Sigmoid colon (tissue), 4 donors: ENCODE measurements around the gene RB1.

Source experiments
- EP300 ChIP-seq, 4 donors: sonication (generic); formaldehyde crosslinking; IDR thresholded peaks; one replicate each; pipeline ENCODE4 v1.6.1; 2017; ENCODE audit warnings: antibody characterized with exemption in 4 of 4
- POLR2A ChIP-seq, 2 donors: fragments of 450-650 bp; IDR thresholded peaks; one replicate each; pipeline ENCODE4 v1.6.1; 2016; ENCODE audit warnings: antibody characterized with exemption in 2 of 2, mild to moderate bottlenecking in 2 of 2, moderate library complexity in 2 of 2
- TF ChIP-seq, protein P1 (sequence below), 4 experiments: fragments of 450-650 bp in 3 of 4; fragments of 200-600 bp in 1 of 4; IDR thresholded peaks; one replicate each; pipeline ENCODE4 v1.5.1; 2016 to 2019; ENCODE audit warnings: antibody characterized with exemption in 4 of 4, mild to moderate bottlenecking in 3 of 4, moderate library complexity in 2 of 4

DNA sequence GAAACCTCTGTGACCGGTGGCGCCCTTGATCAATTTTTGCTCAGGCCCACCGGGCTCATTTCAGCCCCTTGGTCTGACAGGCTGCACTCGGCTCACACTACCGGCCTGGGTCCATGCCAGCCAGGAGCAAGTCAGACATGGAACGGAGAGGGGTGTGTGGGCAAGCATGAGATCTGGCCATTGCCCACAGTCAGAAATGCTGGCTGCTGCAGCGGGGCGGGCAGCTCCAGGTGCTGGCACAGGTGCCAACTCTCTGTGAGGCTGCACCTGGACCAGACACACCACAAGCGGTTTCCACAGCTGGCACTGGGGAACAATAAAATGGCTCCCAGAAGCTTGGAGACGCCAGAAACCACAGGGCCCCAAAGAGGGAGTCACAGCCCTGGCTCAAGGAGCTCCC, 153.0 kb downstream of the RB1 start:
- TF ChIP-seq POLR2A (IDR thresholded peaks at IDR 0.05) = no peak
- TF ChIP-seq, protein P1, sequence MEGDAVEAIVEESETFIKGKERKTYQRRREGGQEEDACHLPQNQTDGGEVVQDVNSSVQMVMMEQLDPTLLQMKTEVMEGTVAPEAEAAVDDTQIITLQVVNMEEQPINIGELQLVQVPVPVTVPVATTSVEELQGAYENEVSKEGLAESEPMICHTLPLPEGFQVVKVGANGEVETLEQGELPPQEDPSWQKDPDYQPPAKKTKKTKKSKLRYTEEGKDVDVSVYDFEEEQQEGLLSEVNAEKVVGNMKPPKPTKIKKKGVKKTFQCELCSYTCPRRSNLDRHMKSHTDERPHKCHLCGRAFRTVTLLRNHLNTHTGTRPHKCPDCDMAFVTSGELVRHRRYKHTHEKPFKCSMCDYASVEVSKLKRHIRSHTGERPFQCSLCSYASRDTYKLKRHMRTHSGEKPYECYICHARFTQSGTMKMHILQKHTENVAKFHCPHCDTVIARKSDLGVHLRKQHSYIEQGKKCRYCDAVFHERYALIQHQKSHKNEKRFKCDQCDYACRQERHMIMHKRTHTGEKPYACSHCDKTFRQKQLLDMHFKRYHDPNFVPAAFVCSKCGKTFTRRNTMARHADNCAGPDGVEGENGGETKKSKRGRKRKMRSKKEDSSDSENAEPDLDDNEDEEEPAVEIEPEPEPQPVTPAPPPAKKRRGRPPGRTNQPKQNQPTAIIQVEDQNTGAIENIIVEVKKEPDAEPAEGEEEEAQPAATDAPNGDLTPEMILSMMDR (IDR thresholded peaks at IDR 0.05) = no peak
- no peak for TF ChIP-seq EP300 (IDR thresholded peaks at IDR 0.05)
